K562 (cell line): Measurements from ENCODE around the gene SYT1. TPM values are rescaled to one million over a fixed set of nuclear protein-coding genes. Genes with fewer than 3 reads are reported as not detected.

Source experiments
- ATAC-seq: fragments of 200-7000 bp; cut with Tn5 transposase; 3 replicates; pipeline ENCODE4 v1.9.1; 2020; ENCODE audit warnings: moderate library complexity
- BruUV-seq: library from RNA; stranded (reverse); fragments of 400-500 nt; replicated peaks from 2 replicates; lab custom pipeline; 2021; lab: Mats Ljungman, UMichigan
- CTCF ChIA-PET: fragments of 300-600 bp; formaldehyde crosslinking; extraction: SDS; loops from one replicate; lab custom pipeline; 2021; ENCODE audit warnings: low intra/inter-chr PET ratio; lab: Yijun Ruan, JAX
- POLR2A ChIA-PET: fragments of 300-600, 350-650 bp; sonication (Branson Sonifier 250); formaldehyde crosslinking; extraction: SDS; loops from one replicate; lab custom pipeline; 2021; ENCODE audit warnings: antibody characterized with exemption, inconsistent platforms; lab: Yijun Ruan, JAX
- DNase-seq, 4 experiments: peaks; one replicate each; pipeline versions ENCODE4 v3.0.0 to v3.0.0-alpha.2; 2011 to 2018; ENCODE audit warnings: low spot score in 3 of 4, mixed read lengths in 3 of 4; ENCODE audit errors: extremely low read depth in 1 of 4
- FAIRE-seq: peaks from 2 replicates; lab custom pipeline; 2011; peaks lifted over from hg19 to GRCh38; lab: Jason Lieb, UNC
- H2AFZ ChIP-seq: 2 replicates; pipeline ENCODE4 v1.6.0; 2011; ENCODE audit warnings: low read depth, low read length, control low read depth, inconsistent platforms
- H3K27ac ChIP-seq: fragments of 200-600 bp; 3 replicates; pipeline ENCODE4 v1.8.0; 2011; ENCODE audit warnings: low read depth, mild to moderate bottlenecking, control low read depth, inconsistent platforms, low read length, moderate library complexity, mixed read lengths; ENCODE audit errors: extremely low read depth
- H3K27me3 ChIP-seq, 2 experiments: fragments of 300-600 bp in 1 of 2; 2 replicates in 1 of 2; 3 replicates in 1 of 2; pipeline versions ENCODE4 v1.6.0 to v1.8.0; 2011; ENCODE audit warnings: inconsistent platforms in 2 of 2, low read length in 2 of 2, mild to moderate bottlenecking in 1 of 2, mixed read lengths in 1 of 2, moderate library complexity in 1 of 2; ENCODE audit not compliant: control insufficient read depth in 2 of 2, insufficient read depth in 2 of 2
- H3K36me3 ChIP-seq: fragments of 300-600 bp; 3 replicates; pipeline ENCODE4 v1.8.0; 2011; ENCODE audit warnings: mild to moderate bottlenecking, low read length, inconsistent platforms; ENCODE audit not compliant: control insufficient read depth, insufficient read depth
- H3K4me1 ChIP-seq, 2 experiments: fragments of 200-600 bp in 1 of 2; replicated peaks in 1 of 2; 2 replicates in 1 of 2; 3 replicates in 1 of 2; pipeline versions ENCODE4 v1.5.1 to v1.8.0; 2011; ENCODE audit warnings: inconsistent platforms in 2 of 2, low read length in 2 of 2, mild to moderate bottlenecking in 1 of 2, mixed read lengths in 1 of 2, moderate library complexity in 1 of 2; ENCODE audit not compliant: control insufficient read depth in 2 of 2, insufficient read depth in 2 of 2
- H3K4me2 ChIP-seq: 2 replicates; pipeline ENCODE4 v1.6.1; 2011; ENCODE audit warnings: low read length, control low read depth, inconsistent platforms, mixed read lengths; ENCODE audit not compliant: insufficient read depth
- H3K4me3 ChIP-seq: fragments of 200-600 bp; sonication (generic), shearing (Covaris generic); 2 replicates; pipeline ENCODE4 v1.5.1; 2016; ENCODE audit warnings: control low read depth, inconsistent platforms
- H3K79me2 ChIP-seq: fragments of 200-600 bp; 3 replicates; pipeline ENCODE4 v1.8.0; 2011; ENCODE audit warnings: low read length, inconsistent platforms; ENCODE audit not compliant: control insufficient read depth, insufficient read depth
- H3K9ac ChIP-seq, 2 experiments: 2 replicates each; pipeline versions ENCODE4 v1.6.0 to v1.6.1; 2011; ENCODE audit warnings: low read depth in 2 of 2, low read length in 2 of 2, control low read depth in 1 of 2, inconsistent platforms in 1 of 2, mild to moderate bottlenecking in 1 of 2, mixed read lengths in 1 of 2; ENCODE audit not compliant: insufficient read depth in 1 of 2
- H3K9me1 ChIP-seq: one replicate; pipeline ENCODE4 v1.6.0; 2011; ENCODE audit warnings: inconsistent platforms, mild to moderate bottlenecking, low read length, moderate library complexity; ENCODE audit not compliant: control insufficient read depth, insufficient read depth
- H3K9me3 ChIP-seq: replicated peaks from 2 replicates; pipeline ENCODE4 v1.5.1; 2011; ENCODE audit warnings: low read depth, low read length, inconsistent platforms; ENCODE audit not compliant: control insufficient read depth, insufficient read depth
- H4K20me1 ChIP-seq: replicated peaks from 2 replicates; pipeline ENCODE4 v1.6.1; 2011; ENCODE audit warnings: low read length, inconsistent platforms, mixed read lengths; ENCODE audit not compliant: control insufficient read depth, insufficient read depth
- ARID1B ChIP-seq: fragments of 450-650 bp; IDR thresholded peaks from 2 replicates; pipeline ENCODE4 v1.6.1; 2016; ENCODE audit warnings: antibody characterized with exemption, mild to moderate bottlenecking, inconsistent platforms
- BACH1 ChIP-seq: fragments of 200-800 bp; sonication (Bioruptor generic); IDR thresholded peaks from 2 replicates; pipeline ENCODE4 v1.6.1; 2016; ENCODE audit warnings: missing genetic modification characterization, missing compliant biosample characterization
- FOSL1 ChIP-seq: fragments of 200-800 bp; sonication (Bioruptor generic); conservative IDR thresholded peaks from 2 replicates; pipeline ENCODE4 v1.6.1; 2016; ENCODE audit warnings: missing genetic modification characterization, missing compliant biosample characterization
- GABPA ChIP-seq: fragments of 200-800 bp; sonication (Bioruptor generic); conservative IDR thresholded peaks from 2 replicates; pipeline ENCODE4 v1.6.1; 2016; ENCODE audit warnings: low read depth, missing genetic modification characterization, missing compliant biosample characterization
- HNRNPH1 ChIP-seq: fragments of 200-400 bp; formaldehyde crosslinking; optimal IDR thresholded peaks from 2 replicates; pipeline ENCODE3; 2017; ENCODE audit warnings: low read depth, mild to moderate bottlenecking, low read length, moderate library complexity
- ILF3 ChIP-seq: fragments of 450-650 bp; IDR thresholded peaks from 2 replicates; pipeline ENCODE4 v1.6.1; 2018; ENCODE audit warnings: antibody characterized with exemption, mild to moderate bottlenecking, moderate library complexity, borderline replicate concordance
- L3MBTL2 ChIP-seq: fragments of 450-650 bp; IDR thresholded peaks from 2 replicates; pipeline ENCODE4 v1.6.1; 2016; ENCODE audit warnings: mild to moderate bottlenecking, moderate library complexity
- MCM7 ChIP-seq, 2 experiments: fragments of 450-650 bp; IDR thresholded peaks; 2 replicates each; pipeline ENCODE4 v1.6.1; 2016 to 2018
- MITF ChIP-seq: IDR thresholded peaks from 2 replicates; pipeline ENCODE4 v1.6.1; 2014; ENCODE audit warnings: antibody characterized with exemption
- MYC ChIP-seq, 2 experiments: fragments of 250-450 bp in 1 of 2; sonication (Bioruptor Pico) in 1 of 2; IDR thresholded peaks; 2 replicates each; pipeline versions ENCODE4 v1.5.1 to v1.6.1; 2012 to 2021; ENCODE audit warnings: low read depth in 2 of 2, borderline replicate concordance in 1 of 2, improper control_type of control experiment in 1 of 2, low read length in 1 of 2, mild to moderate bottlenecking in 1 of 2, moderate library complexity in 1 of 2
- NFE2 ChIP-seq: IDR thresholded peaks from 2 replicates; pipeline ENCODE4 v1.6.1; 2014; ENCODE audit warnings: antibody characterized with exemption, low read depth
- NR2C1 ChIP-seq, 2 experiments: fragments of 450-650 bp; IDR thresholded peaks; 2 replicates each; pipeline ENCODE4 v1.6.1; 2017; ENCODE audit warnings: mild to moderate bottlenecking in 2 of 2, antibody characterized with exemption in 1 of 2, inconsistent platforms in 1 of 2, missing compliant biosample characterization in 1 of 2, missing genetic modification characterization in 1 of 2
- NR2C2 ChIP-seq, 2 experiments: fragments of 200-800 bp in 1 of 2; sonication (Bioruptor generic) in 1 of 2; sonication (generic) in 1 of 2; formaldehyde crosslinking in 1 of 2; IDR thresholded peaks; 2 replicates each; pipeline versions ENCODE4 v1.6.1 to v1.8.0; 2016 to 2022; ENCODE audit warnings: mild to moderate bottlenecking in 1 of 2, missing compliant biosample characterization in 1 of 2, missing genetic modification characterization in 1 of 2, missing genetic modification reagents in 1 of 2
- POLR2A ChIP-seq: fragments of 450-650 bp; conservative IDR thresholded peaks from 2 replicates; pipeline ENCODE4 v1.6.1; 2016
- RUNX1 ChIP-seq: sonication (generic); IDR thresholded peaks from 2 replicates; pipeline ENCODE4 v1.6.1; 2016; ENCODE audit warnings: antibody characterized with exemption, low read depth
- SNRNP70 ChIP-seq: fragments of 200-400 bp; formaldehyde crosslinking; optimal IDR thresholded peaks from 2 replicates; pipeline ENCODE3; 2017; ENCODE audit warnings: low read depth, low read length
- ZKSCAN1 ChIP-seq: fragments of 150-350 bp; IDR thresholded peaks from 2 replicates; pipeline ENCODE4 v1.6.1; 2016; ENCODE audit warnings: low read depth, low read length
- ZNF347 ChIP-seq: fragments of 450-650 bp; formaldehyde crosslinking; IDR thresholded peaks from 2 replicates; pipeline ENCODE4 v1.4.0; 2020; ENCODE audit warnings: low read depth, mild to moderate bottlenecking, moderate library complexity
- ZNF766 ChIP-seq: fragments of 200-800 bp; sonication (Bioruptor generic); conservative IDR thresholded peaks from 2 replicates; pipeline ENCODE4 v1.6.1; 2016; ENCODE audit warnings: missing genetic modification characterization, missing compliant biosample characterization
- WGBS: fragments of 100-300 bp; shearing (Covaris generic); methylation state at CpG from one replicate; pipeline ENCODE4 v1.1.6; 2016; ENCODE audit warnings: low coverage, mixed read lengths; ENCODE audit not compliant: insufficient coverage; ENCODE audit errors: missing lambda C conversion rate; 5-methylcytosine and 5-hydroxymethylcytosine counted together
- in situ Hi-C: fragments of 300-500 bp; cut with MboI; formaldehyde crosslinking; loops from 4 replicates; pipeline ENCODE4 v1.15.0; 2018; ENCODE audit warnings: inconsistent platforms, mixed read lengths
- intact Hi-C: fragments of 100-400 bp; cut with micrococcal nuclease; formaldehyde crosslinking; loops from 2 replicates; pipeline ENCODE4 v1.14.2; 2022
- polyA plus RNA-seq, 8 experiments: library from polyadenylated mRNA; depleted of rRNA in 4 of 8; stranded (reverse) in 5 of 8; unstranded in 3 of 8; fragments of >200 nt; fragmentation: Nextera tagmentation in 2 of 8; fragmentation: Illumina TruSeq in 1 of 8; extraction: Ambion mirVana in 2 of 8; extraction: Trizol in 1 of 8; gene quantifications; 2 replicates each; pipeline versions ENCODE4 v1.2.1 to v1.2.3, GENCODE V29; 2011 to 2014; ENCODE audit warnings: inconsistent platforms in 1 of 8, missing spikeins in 1 of 8
- total RNA-seq, 7 experiments: library from RNA; depleted of rRNA in 6 of 7; stranded (reverse); fragments of >200 nt in 6 of 7; fragmentation: Illumina TruSeq in 2 of 7; extraction: Trizol in 2 of 7; gene quantifications; 2 replicates each; pipeline versions ENCODE4 v1.2.1 to v1.2.3, GENCODE V29; 2011 to 2021; ENCODE audit warnings: low replicate concordance in 1 of 7

SYT1 gene
- total and polyA plus RNA-seq, 9 of the 15 experiments (the other 6 are each of a cell fraction or from before 2014, with no cell fraction given), result 0.03 to 0.13 (median 0.07) TPM; not detected in 4

- H3K36me3 ChIP-seq, result no peaks in the 10 kb centered on the region
- no peaks in the 10 kb centered on the region for H4K20me1 ChIP-seq
- no peak for DNase-seq
- ChIA-PET POLR2A (no interaction called here), CTCF (no interaction called here)
- H3K27ac ChIP-seq, result no peak overlapping the region
- in situ Hi-C loops, result no loop called here
- no TSS peak for BruUV-seq
- no peaks in the 10 kb centered on the region for H3K4me1 ChIP-seq
- H3K27me3 ChIP-seq, result no peaks in the 10 kb centered on the region
- H3K4me3 ChIP-seq, result no peak overlapping the region
- 0% methylated on average over 2 of the region's 2 CpGs for WGBS
- H3K9me3 ChIP-seq, result no peaks in the 10 kb centered on the region
- intact Hi-C loops, result no loop called here
- no peak overlapping the region for H3K9ac ChIP-seq
- no peaks in the 10 kb centered on the region for H3K79me2 ChIP-seq
- H3K9me1 ChIP-seq, result no peaks in the 10 kb centered on the region
- ATAC-seq, result no peak
- TF ChIP-seq ZNF347 (CRISPR knock-in tag), result no peak
- no peak for TF ChIP-seq HNRNPH1
- TF ChIP-seq RUNX1, result no peak
- no peak for TF ChIP-seq NR2C2 (CRISPR knock-in tag; IDR thresholded peaks at IDR 0.05)
- no peak for TF ChIP-seq NR2C2 (tag; IDR thresholded peaks at IDR 0.05)
- TF ChIP-seq SNRNP70, result no peak
- no peak for TF ChIP-seq ZKSCAN1
- TF ChIP-seq POLR2A, result no peak
- no peak for TF ChIP-seq FOSL1 (tag)
- TF ChIP-seq MCM7 (IDR thresholded peaks at IDR 0.05), result no peak
- TF ChIP-seq ZNF766 (CRISPR knock-in tag), result no peak
- TF ChIP-seq ILF3, result no peak
- no peak for TF ChIP-seq GABPA (tag)
- TF ChIP-seq MITF, result no peak
- no peak for TF ChIP-seq ARID1B
- no peak for TF ChIP-seq NR2C1 (IDR thresholded peaks at IDR 0.05)
- TF ChIP-seq NR2C1 (tag; IDR thresholded peaks at IDR 0.05), result no peak
- no peak for TF ChIP-seq MYC (IDR thresholded peaks at IDR 0.05; ENCODE audit: low read depth, low read length)
- no peak for TF ChIP-seq MYC (CRISPR knock-in tag; IDR thresholded peaks at IDR 0.05; ENCODE audit: borderline replicate concordance, low read depth)
- no peak for TF ChIP-seq BACH1 (tag)
- TF ChIP-seq L3MBTL2, result no peak
- TF ChIP-seq NFE2, result no peak
- H3K4me2 ChIP-seq, result no peak overlapping the region
- H2AFZ ChIP-seq, result no peak overlapping the region
- no peak for FAIRE-seq
These were observed 136.8 kb downstream of the SYT1 start for GRCh38 chr12:79001404-79001803.
